ENCODE data around the gene CIAO2B. TPM values are rescaled to one million over a fixed set of nuclear protein-coding genes. Genes with fewer than 3 reads are reported as not detected.
"Not testable (repeated sequence)": the region's sequence is repeated elsewhere in the genome, so short reads cannot be mapped to it uniquely, and the experiment has no call there.

The CIAO2B gene
- total RNA-seq, 6 experiments from 2014 or later, result 90.9 to 108 (median 98.6) TPM

DNA sequence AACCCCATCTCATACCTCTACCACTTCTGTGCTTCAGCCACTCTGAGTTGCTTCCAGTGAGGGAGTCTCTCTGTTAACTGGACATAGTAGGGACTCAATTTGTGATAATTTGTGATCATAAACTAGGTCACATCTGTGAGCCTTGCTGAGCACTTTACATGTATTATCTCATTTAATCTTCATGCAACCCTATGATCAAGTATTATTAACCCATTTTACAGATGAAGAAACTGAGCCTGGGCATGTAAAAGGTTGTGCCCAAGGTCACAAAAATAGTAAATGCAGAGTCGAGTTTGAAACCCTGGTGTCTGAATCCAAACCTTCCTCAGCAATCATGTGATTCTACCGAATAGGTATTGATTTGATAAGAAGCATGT is 35.3 kb downstream of the CIAO2B start:
- no peak for TF ChIP-seq CTCF (IDR thresholded peaks at IDR 0.05)
- Mint-ChIP-seq H3K27ac (peak overlapping the region; percentile 48; the same call in 1 of the 2 replicates), H3K36me3 (ENCODE audit: low read depth) (no peaks in the 10 kb centered on the region), H3K4me3 (no peak overlapping the region), H3K9me3 (no peaks in the 10 kb centered on the region), H3K4me1 (ENCODE audit: low read depth) (peaks cover 58% of the 10 kb centered on the region), H3K27me3 (ENCODE audit: insufficient read depth) (peaks cover 4% of the 10 kb centered on the region)
- DNase-seq, result no peak

GRCh38 chr16:66898207-66898606 is 36.0 kb downstream of the CIAO2B start:
- H3K36me3 Mint-ChIP-seq (ENCODE audit: low read depth), result no peaks in the 10 kb centered on the region
- DNase-seq, result peak; percentile 69
- peaks cover 4% of the 10 kb centered on the region for H3K27me3 Mint-ChIP-seq (ENCODE audit: insufficient read depth)
- no peak overlapping the region for H3K27ac Mint-ChIP-seq
- no peaks in the 10 kb centered on the region for H3K9me3 Mint-ChIP-seq
- TF ChIP-seq CTCF (IDR thresholded peaks at IDR 0.05), result no peak
- peaks cover 58% of the 10 kb centered on the region for H3K4me1 Mint-ChIP-seq (ENCODE audit: low read depth)
- H3K4me3 Mint-ChIP-seq, result no peak overlapping the region

GRCh38 chr16:66896682-66897081 is 37.5 kb downstream of the CIAO2B start:
- not testable (repeated sequence) for H3K27ac Mint-ChIP-seq; H3K27me3 Mint-ChIP-seq (ENCODE audit: insufficient read depth); H3K4me3 Mint-ChIP-seq; H3K36me3 Mint-ChIP-seq (ENCODE audit: low read depth); H3K9me3 Mint-ChIP-seq; DNase-seq
- H3K4me1 Mint-ChIP-seq (ENCODE audit: low read depth), result peaks cover 58% of the 10 kb centered on the region

DNA sequence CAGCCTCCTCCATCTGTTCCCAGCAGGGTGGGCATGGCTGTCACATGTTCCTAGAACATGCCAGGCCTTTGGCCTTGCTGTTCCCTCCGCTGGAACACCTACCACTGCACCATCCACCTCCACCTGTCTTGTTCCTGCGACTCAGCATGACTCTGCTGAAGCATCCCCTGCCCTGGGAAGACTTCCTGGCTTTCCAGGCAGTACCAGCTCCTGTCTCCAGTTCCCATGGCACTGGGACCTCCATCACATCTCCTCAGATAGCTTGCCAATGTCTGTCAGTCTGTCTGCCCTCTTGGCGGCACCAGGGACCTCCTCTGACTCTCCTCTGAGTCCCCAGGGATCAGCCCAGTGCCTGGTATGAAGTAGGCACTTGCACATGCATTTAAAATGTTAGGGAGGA is 38.2 kb downstream of the CIAO2B start:
- peaks cover 56% of the 10 kb centered on the region for H3K4me1 Mint-ChIP-seq (ENCODE audit: low read depth)
- no peak for TF ChIP-seq CTCF (IDR thresholded peaks at IDR 0.05)
- H3K36me3 Mint-ChIP-seq (ENCODE audit: low read depth), result no peaks in the 10 kb centered on the region
- no peak overlapping the region for H3K4me3 Mint-ChIP-seq
- H3K27ac Mint-ChIP-seq, result no peak overlapping the region; the same call in 1 of the 2 replicates
- no peak for DNase-seq
- peaks cover 4% of the 10 kb centered on the region for H3K27me3 Mint-ChIP-seq (ENCODE audit: insufficient read depth)
- no peaks in the 10 kb centered on the region for H3K9me3 Mint-ChIP-seq

DNA sequence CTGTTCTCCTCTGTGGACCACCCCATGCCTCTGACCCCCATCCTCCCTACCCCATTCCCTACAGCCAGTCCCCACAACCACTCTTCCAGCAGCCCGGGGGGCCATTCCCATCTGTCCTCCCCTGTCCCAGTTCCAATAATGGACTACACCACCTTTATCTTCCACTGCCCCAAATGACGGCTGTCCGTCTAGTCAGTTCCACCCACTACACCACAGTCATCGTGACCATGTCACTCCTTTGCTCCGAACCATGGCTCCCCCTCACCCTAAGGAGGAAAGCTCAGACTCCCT is 38.6 kb downstream of the CIAO2B start:
- Mint-ChIP-seq H3K9me3 (no peaks in the 10 kb centered on the region), H3K36me3 (ENCODE audit: low read depth) (no peaks in the 10 kb centered on the region), H3K4me1 (ENCODE audit: low read depth) (peaks cover 53% of the 10 kb centered on the region), H3K27ac (no peak overlapping the region), H3K27me3 (ENCODE audit: insufficient read depth) (peaks cover 4% of the 10 kb centered on the region), H3K4me3 (no peak overlapping the region)
- no peak for TF ChIP-seq CTCF (IDR thresholded peaks at IDR 0.05)
- no peak for DNase-seq

- peak; percentile 71 for DNase-seq
- TF ChIP-seq CTCF (IDR thresholded peaks at IDR 0.05), result peak; percentile 91
- Mint-ChIP-seq H3K4me1 (ENCODE audit: low read depth) (peaks cover 48% of the 10 kb centered on the region), H3K4me3 (no peak overlapping the region), H3K27me3 (ENCODE audit: insufficient read depth) (peaks cover 4% of the 10 kb centered on the region), H3K36me3 (ENCODE audit: low read depth) (no peaks in the 10 kb centered on the region), H3K27ac (no peak overlapping the region; the same call in 1 of the 2 replicates), H3K9me3 (no peaks in the 10 kb centered on the region)
Measured at GRCh38 chr16:66894948-66895688, 39.1 kb downstream of the CIAO2B start.

All from HFFc6 (cell line).